Peyer's patch (tissue), 4 donors: ENCODE data around the gene RNASEH2B.

ENCODE experiments used
- POLR2A ChIP-seq, 2 donors: fragments of 450-650 bp; IDR thresholded peaks; one replicate each; pipeline ENCODE4 v1.5.1; 2017; ENCODE audit warnings: antibody characterized with exemption in 2 of 2, mild to moderate bottlenecking in 2 of 2, moderate library complexity in 2 of 2
- TF ChIP-seq, protein P1 (sequence below), 6 experiments: fragments of 450-650 bp in 4 of 6; fragments of 200-600 bp in 2 of 6; sonication (generic) in 1 of 6; IDR thresholded peaks; one replicate each; pipeline ENCODE4 v1.5.1; 2017 to 2019; ENCODE audit warnings: antibody characterized with exemption in 6 of 6, mild to moderate bottlenecking in 3 of 6, moderate library complexity in 1 of 6

DNA sequence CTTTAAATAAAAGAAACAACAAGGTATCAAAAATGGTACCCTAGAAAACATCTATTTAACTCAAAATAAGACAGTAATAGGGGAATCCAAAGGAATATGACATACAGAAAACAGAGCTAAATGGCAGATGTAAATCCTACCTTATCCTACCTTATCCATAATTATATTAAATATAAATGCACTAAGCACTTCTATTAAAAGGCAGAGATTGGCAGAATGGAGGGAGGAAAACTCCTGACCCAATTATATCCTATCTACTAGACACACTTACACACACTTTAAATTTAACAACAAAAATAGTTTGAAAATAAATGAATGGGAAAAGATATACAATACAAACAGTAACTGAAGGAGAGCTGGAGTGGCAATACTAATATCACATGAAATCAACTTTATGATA lies 14.4 kb downstream of the RNASEH2B start:
- TF ChIP-seq, protein P1, sequence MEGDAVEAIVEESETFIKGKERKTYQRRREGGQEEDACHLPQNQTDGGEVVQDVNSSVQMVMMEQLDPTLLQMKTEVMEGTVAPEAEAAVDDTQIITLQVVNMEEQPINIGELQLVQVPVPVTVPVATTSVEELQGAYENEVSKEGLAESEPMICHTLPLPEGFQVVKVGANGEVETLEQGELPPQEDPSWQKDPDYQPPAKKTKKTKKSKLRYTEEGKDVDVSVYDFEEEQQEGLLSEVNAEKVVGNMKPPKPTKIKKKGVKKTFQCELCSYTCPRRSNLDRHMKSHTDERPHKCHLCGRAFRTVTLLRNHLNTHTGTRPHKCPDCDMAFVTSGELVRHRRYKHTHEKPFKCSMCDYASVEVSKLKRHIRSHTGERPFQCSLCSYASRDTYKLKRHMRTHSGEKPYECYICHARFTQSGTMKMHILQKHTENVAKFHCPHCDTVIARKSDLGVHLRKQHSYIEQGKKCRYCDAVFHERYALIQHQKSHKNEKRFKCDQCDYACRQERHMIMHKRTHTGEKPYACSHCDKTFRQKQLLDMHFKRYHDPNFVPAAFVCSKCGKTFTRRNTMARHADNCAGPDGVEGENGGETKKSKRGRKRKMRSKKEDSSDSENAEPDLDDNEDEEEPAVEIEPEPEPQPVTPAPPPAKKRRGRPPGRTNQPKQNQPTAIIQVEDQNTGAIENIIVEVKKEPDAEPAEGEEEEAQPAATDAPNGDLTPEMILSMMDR (IDR thresholded peaks at IDR 0.05), result no peak
- TF ChIP-seq POLR2A (IDR thresholded peaks at IDR 0.05), result no peak
